H9 (cell line): Measurements from ENCODE around the gene CCDC191. TPM values are rescaled to one million over a fixed set of nuclear protein-coding genes. Genes with fewer than 3 reads are reported as not detected.

Source experiments
- DNase-seq: peaks from one replicate; pipeline ENCODE4 v3.0.0-alpha.2; 2017
- H2AFZ ChIP-seq: one replicate; pipeline ENCODE4 v1.6.1; 2013; ENCODE audit warnings: mild to moderate bottlenecking, low read length, control low read depth, moderate library complexity
- H2AK5ac ChIP-seq: 2 replicates; pipeline ENCODE4 v1.6.1; 2013; ENCODE audit warnings: low read length, control low read depth, mixed read lengths; ENCODE audit not compliant: insufficient read length
- H2BK120ac ChIP-seq: one replicate; pipeline ENCODE4 v1.6.1; 2013; ENCODE audit warnings: low read depth, mild to moderate bottlenecking, low read length, control low read depth, inconsistent platforms; ENCODE audit not compliant: poor library complexity, severe bottlenecking
- H2BK12ac ChIP-seq: 2 replicates; pipeline ENCODE4 v1.6.1; 2013; ENCODE audit warnings: low read length, control low read depth, mixed read lengths, low read depth; ENCODE audit not compliant: insufficient read length
- H2BK15ac ChIP-seq: 2 replicates; pipeline ENCODE4 v1.6.1; 2013; ENCODE audit warnings: low read depth, low read length, control low read depth
- H2BK20ac ChIP-seq: one replicate; pipeline ENCODE4 v1.6.1; 2013; ENCODE audit warnings: low read depth, mild to moderate bottlenecking, low read length, control low read depth, inconsistent platforms; ENCODE audit not compliant: poor library complexity, severe bottlenecking
- H2BK5ac ChIP-seq: 2 replicates; pipeline ENCODE4 v1.6.1; 2013; ENCODE audit warnings: low read length, control low read depth, mixed read lengths; ENCODE audit not compliant: insufficient read length
- H3K14ac ChIP-seq: 2 replicates; pipeline ENCODE4 v1.6.1; 2013; ENCODE audit warnings: low read length, control low read depth; ENCODE audit not compliant: insufficient read depth
- H3K18ac ChIP-seq: 2 replicates; pipeline ENCODE4 v1.6.1; 2013; ENCODE audit warnings: low read depth, mild to moderate bottlenecking, mixed read lengths, low read length, control low read depth; ENCODE audit not compliant: insufficient read length
- H3K23ac ChIP-seq: 2 replicates; pipeline ENCODE4 v1.6.1; 2013; ENCODE audit warnings: low read length, control low read depth, mixed read lengths, low read depth; ENCODE audit not compliant: insufficient read length
- H3K23me2 ChIP-seq: 2 replicates; pipeline ENCODE4 v1.6.1; 2013; ENCODE audit warnings: low read depth, mild to moderate bottlenecking, mixed read lengths, low read length, control low read depth; ENCODE audit not compliant: insufficient read length, poor library complexity, severe bottlenecking
- H3K27ac ChIP-seq: 2 replicates; pipeline ENCODE4 v1.5.1; 2013; ENCODE audit warnings: low read length, control low read depth, mixed read lengths, low read depth; ENCODE audit not compliant: insufficient read length
- H3K27me3 ChIP-seq: 2 replicates; pipeline ENCODE4 v1.6.1; 2013; ENCODE audit warnings: low read length, control low read depth, inconsistent platforms; ENCODE audit not compliant: insufficient read depth
- H3K4ac ChIP-seq: 2 replicates; pipeline ENCODE4 v1.6.1; 2013; ENCODE audit warnings: low read depth, mild to moderate bottlenecking, control low read depth, inconsistent platforms, low read length, moderate library complexity
- H3K4me1 ChIP-seq: 2 replicates; pipeline ENCODE4 v1.6.1; 2013; ENCODE audit warnings: low read length, control low read depth, inconsistent platforms; ENCODE audit not compliant: insufficient read depth
- H3K4me2 ChIP-seq: 2 replicates; pipeline ENCODE4 v1.6.1; 2013; ENCODE audit warnings: low read length, control low read depth, mixed read lengths; ENCODE audit not compliant: insufficient read length, insufficient read depth
- H3K56ac ChIP-seq: 2 replicates; pipeline ENCODE4 v1.6.1; 2013; ENCODE audit warnings: low read depth, mild to moderate bottlenecking, mixed read lengths, low read length, control low read depth; ENCODE audit not compliant: insufficient read length
- H3K79me1 ChIP-seq: 2 replicates; pipeline ENCODE4 v1.6.1; 2013; ENCODE audit warnings: low read depth, mild to moderate bottlenecking, moderate library complexity, low read length, control low read depth, inconsistent platforms; ENCODE audit not compliant: insufficient read depth, poor library complexity, severe bottlenecking
- H3K79me2 ChIP-seq: 2 replicates; pipeline ENCODE4 v1.6.1; 2013; ENCODE audit warnings: low read length, control low read depth, inconsistent platforms; ENCODE audit not compliant: insufficient read depth
- H3K9ac ChIP-seq: 2 replicates; pipeline ENCODE4 v1.6.1; 2013; ENCODE audit warnings: low read length, control low read depth, mixed read lengths; ENCODE audit not compliant: insufficient read length; ENCODE audit errors: extremely low read depth
- H3K9me3 ChIP-seq: one replicate; pipeline ENCODE4 v1.6.1; 2013; ENCODE audit warnings: low read depth, low read length, inconsistent platforms; ENCODE audit not compliant: control insufficient read depth
- H3T11ph ChIP-seq: one replicate; pipeline ENCODE4 v1.6.1; 2013; ENCODE audit warnings: mild to moderate bottlenecking, low read length, control low read depth, inconsistent platforms
- H4K20me1 ChIP-seq: one replicate; pipeline ENCODE4 v1.6.1; 2013; ENCODE audit not compliant: control insufficient read depth, insufficient read length, insufficient read depth
- H4K5ac ChIP-seq: 2 replicates; pipeline ENCODE4 v1.6.1; 2013; ENCODE audit warnings: low read depth, mild to moderate bottlenecking, mixed read lengths, low read length, control low read depth; ENCODE audit not compliant: insufficient read length
- H4K8ac ChIP-seq: replicated peaks from 2 replicates; pipeline ENCODE4 v1.6.1; 2013; ENCODE audit warnings: low read length, control low read depth, mixed read lengths, low read depth; ENCODE audit not compliant: insufficient read length
- H4K91ac ChIP-seq: 2 replicates; pipeline ENCODE4 v1.6.1; 2013; ENCODE audit warnings: low read depth, mild to moderate bottlenecking, moderate library complexity, mixed read lengths, low read length, control low read depth; ENCODE audit not compliant: insufficient read length
- H3K27ac Mint-ChIP-seq, 3 experiments: 2 replicates in 2 of 3; 3 replicates in 1 of 3; pipeline ENCODE4 v1.8.0; 2020 to 2021; ENCODE audit warnings: mixed read lengths in 3 of 3, mild to moderate bottlenecking in 1 of 3, moderate library complexity in 1 of 3
- H3K27me3 Mint-ChIP-seq: 2 replicates; pipeline ENCODE4 v1.8.0; 2021; ENCODE audit warnings: low read depth, mild to moderate bottlenecking, moderate library complexity, mixed read lengths
- H3K36me3 Mint-ChIP-seq, 3 experiments: 2 replicates in 2 of 3; 3 replicates in 1 of 3; pipeline ENCODE4 v1.8.0; 2020 to 2021; ENCODE audit warnings: low read depth in 3 of 3, mixed read lengths in 3 of 3; ENCODE audit not compliant: insufficient read depth in 1 of 3
- H3K4me1 Mint-ChIP-seq, 2 experiments: 2 replicates each; pipeline ENCODE4 v1.8.0; 2020; ENCODE audit warnings: mixed read lengths in 2 of 2
- H3K4me3 Mint-ChIP-seq, 2 experiments: 2 replicates in 1 of 2; 3 replicates in 1 of 2; pipeline ENCODE4 v1.8.0; 2020 to 2021; ENCODE audit warnings: mild to moderate bottlenecking in 2 of 2, mixed read lengths in 2 of 2, moderate library complexity in 1 of 2
- H3K9me3 Mint-ChIP-seq, 2 experiments: 2 replicates in 1 of 2; 3 replicates in 1 of 2; pipeline ENCODE4 v1.8.0; 2020; ENCODE audit warnings: mild to moderate bottlenecking in 2 of 2, mixed read lengths in 2 of 2, moderate library complexity in 1 of 2
- CTCF ChIP-seq: fragments of 200-600 bp; sonication (generic); conservative IDR thresholded peaks from 3 replicates; pipeline ENCODE4 v1.8.0; 2021; ENCODE audit warnings: antibody characterized with exemption, mild to moderate bottlenecking
- WGBS: extraction: QIAGEN DNeasy Blood & Tissue Kit; methylation state at CpG from one replicate; pipeline ENCODE4 v1.1.7; 2013; ENCODE audit warnings: missing lambda C conversion rate, low lambda C conversion rate, mixed read lengths; ENCODE audit not compliant: insufficient read length; ENCODE audit errors: extremely low coverage; 5-methylcytosine and 5-hydroxymethylcytosine counted together
- total RNA-seq: library from RNA; stranded (reverse); gene quantifications from 2 replicates; pipeline ENCODE4 v1.2.1, GENCODE V29; 2021

Gene CCDC191
- total RNA-seq, 1 experiment from 2014 or later: 0.68 TPM

DNA sequence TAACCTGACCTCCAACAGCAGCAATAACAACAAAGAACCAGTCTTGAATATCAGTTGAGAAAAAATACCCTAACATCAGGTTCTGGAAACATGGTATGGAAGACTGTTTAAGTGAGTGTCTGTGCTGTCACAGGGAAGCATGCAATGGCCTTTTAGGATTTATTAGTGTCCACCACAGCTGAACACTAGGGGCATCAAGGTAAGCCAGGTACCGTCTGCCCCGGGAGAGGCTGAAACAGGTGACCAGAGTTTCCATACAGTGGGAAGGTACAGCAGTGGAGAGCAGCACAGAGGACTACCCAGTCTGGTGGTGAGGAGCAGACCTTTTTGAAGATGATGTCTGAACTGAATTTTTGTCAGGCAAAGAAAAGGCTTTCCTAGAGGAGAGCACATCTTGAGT lies 90.2 kb downstream of the CCDC191 start:
- H3K4me2 ChIP-seq: no peak overlapping the region
- H3K79me2 ChIP-seq: no peaks in the 10 kb centered on the region
- H3K27me3 ChIP-seq: no peaks in the 10 kb centered on the region
- no CpG with 5 or more reads among the region's 2 CpGs for WGBS
- no peaks in the 10 kb centered on the region for H4K20me1 ChIP-seq
- H3K9ac ChIP-seq: no peak overlapping the region
- H2AFZ ChIP-seq: no peak overlapping the region
- no peak overlapping the region for H2BK120ac ChIP-seq
- no peak overlapping the region for H3K56ac ChIP-seq
- H3K27ac Mint-ChIP-seq: no peak overlapping the region
- H3K27me3 Mint-ChIP-seq: no peaks in the 10 kb centered on the region
- H3K4me1 Mint-ChIP-seq: peaks cover 7 to 9% of the 10 kb centered on the region in 2 experiments
- DNase-seq: no peak
- H3K36me3 Mint-ChIP-seq: no peaks in the 10 kb centered on the region
- no peak overlapping the region for H4K8ac ChIP-seq
- no peak overlapping the region for H2BK15ac ChIP-seq
- no peak overlapping the region for H2BK5ac ChIP-seq
- H2BK12ac ChIP-seq: no peak overlapping the region
- no peaks in the 10 kb centered on the region for H3K9me3 ChIP-seq
- H2AK5ac ChIP-seq: no peak overlapping the region
- no peak overlapping the region for H3K18ac ChIP-seq
- no peak overlapping the region for H3T11ph ChIP-seq
- no peaks in the 10 kb centered on the region for H3K9me3 Mint-ChIP-seq
- no peak overlapping the region for H3K4me3 Mint-ChIP-seq
- no peak overlapping the region for H4K91ac ChIP-seq
- H3K23me2 ChIP-seq: no peaks in the 10 kb centered on the region
- no peak overlapping the region for H3K27ac ChIP-seq
- H4K5ac ChIP-seq: no peak overlapping the region
- no peaks in the 10 kb centered on the region; the same call in 1 of the 2 replicates for H3K4me1 ChIP-seq
- TF ChIP-seq CTCF: peak; percentile 49
- H3K14ac ChIP-seq: no peak overlapping the region
- H3K23ac ChIP-seq: no peak overlapping the region
- no peak overlapping the region for H3K4ac ChIP-seq
- H2BK20ac ChIP-seq: no peak overlapping the region
- H3K79me1 ChIP-seq: no peaks in the 10 kb centered on the region
